Psoas muscle (tissue), 8 donors: ENCODE results near the gene CNGA3. TPM values are rescaled to one million over a fixed set of nuclear protein-coding genes. Genes with fewer than 3 reads are reported as not detected.

ENCODE experiments used
- ATAC-seq, 4 donors: fragments of 200-7000 bp; cut with Tn5 transposase; one replicate each; pipeline ENCODE4 v1.9.1; 2020; ENCODE audit warnings: moderate library complexity in 3 of 4, mild to moderate bottlenecking in 2 of 4
- DNase-seq, 2 donors: peaks; one replicate each; pipeline ENCODE4 v3.0.0-alpha.2; 2020
- H3K27ac ChIP-seq: fragments of 200-600 bp; one replicate; pipeline ENCODE4 v1.8.0; 2022
- H3K27me3 ChIP-seq, 3 donors: fragments of 200-600 bp in 1 of 3; one replicate each; pipeline versions ENCODE4 v1.6.1 to v1.8.0; 2013 to 2022; ENCODE audit warnings: low read length in 2 of 3, mild to moderate bottlenecking in 2 of 3, moderate library complexity in 1 of 3; ENCODE audit not compliant: insufficient read depth in 3 of 3
- H3K36me3 ChIP-seq, 2 donors: fragments of 200-600 bp in 1 of 2; one replicate each; pipeline versions ENCODE4 v1.6.1 to v1.8.0; 2013 to 2022; ENCODE audit warnings: low read depth in 1 of 2, mild to moderate bottlenecking in 1 of 2, moderate library complexity in 1 of 2; ENCODE audit not compliant: insufficient read depth in 1 of 2
- H3K4me1 ChIP-seq: fragments of 200-600 bp; one replicate; pipeline ENCODE4 v1.8.0; 2022
- H3K4me3 ChIP-seq: fragments of 200-600 bp; one replicate; pipeline ENCODE4 v1.8.0; 2022; ENCODE audit warnings: mild to moderate bottlenecking
- H3K9me3 ChIP-seq: fragments of 200-600 bp; one replicate; pipeline ENCODE4 v1.8.0; 2022
- CTCF ChIP-seq: fragments of 200-600 bp; IDR thresholded peaks from one replicate; pipeline ENCODE4 v1.8.0; 2022; ENCODE audit warnings: antibody characterized with exemption
- WGBS, 3 donors: extraction: QIAGEN DNeasy Blood & Tissue Kit; methylation state at CpG; one replicate each; pipeline versions ENCODE4 v1.1.6 to v1.1.7; 2013; 5-methylcytosine and 5-hydroxymethylcytosine counted together
- intact Hi-C, 2 donors: fragments of 100-400 bp; cut with DNase I; formaldehyde crosslinking; loops; one replicate each; pipeline versions ENCODE4 v1.11.0 to v1.14.2; 2022
- polyA plus RNA-seq, 3 donors: library from polyadenylated mRNA; stranded (reverse); fragments of 200-250 nt; gene quantifications; one replicate each; pipeline ENCODE4 v1.2.3, GENCODE V29; 2013
- total RNA-seq, 4 donors: library from RNA; stranded (reverse); fragmentation: NEBNext Ultra II Directional in 2 of 4; extraction: Animal tissue kit (Norgen Biotek cat#: 25700) in 2 of 4; gene quantifications; one replicate each; pipeline versions ENCODE4 v1.2.1 to v1.2.4, GENCODE V29; 2021 to 2023
- donor health status: healthy with polysubstance abuse.
- donor health status: DM: no; HTN: no; CAD: no; lungs with moderate emphysema.
- donor health status: Bipolar disorder and iron deficiency.
- donor health status: healthy.
- donor health status: DM: yes; HTN: yes; CAD: no.
- donor health status: DM: no; HTN: no; CAD: no.
- donor health status: DM: no; HTN: no; CAD: no.
- donor health status: DM: yes; HTN: yes; CAD: no.

CNGA3 gene
- total and polyA plus RNA-seq, 7 donors: 0.03 TPM; not detected in 6

GRCh38 chr2:98374958-98375570 lies 28.8 kb downstream of the CNGA3 start:
- Histone ChIP-seq H3K9me3 (no peaks in the 10 kb centered on the region), H3K4me3 (no peak overlapping the region), H3K27ac (no peak overlapping the region), H3K4me1 (no peaks in the 10 kb centered on the region), H3K36me3 (no peaks in the 10 kb centered on the region), H3K27me3 (no peaks in the 10 kb centered on the region)
- no peak for TF ChIP-seq CTCF
- intact Hi-C loops: loop anchor here in 1 of 2 donors (10.0 kb wide), 1 partner anchor 100 kb away; no protein-coding TSS in a partner anchor
- 78 to 87% (median 83%) methylated on average over 11 of the region's 11 CpGs for WGBS, 3 donors
- no peak for ATAC-seq
- no peak for DNase-seq

- WGBS, 3 donors: 77 to 84% (median 79%) methylated on average over 6 of the region's 6 CpGs
- Histone ChIP-seq H3K4me3 (no peak overlapping the region), H3K27ac (no peak overlapping the region), H3K27me3 (peaks cover 0 to 2% (median 0%) of the 10 kb centered on the region in 3 donors), H3K4me1 (no peaks in the 10 kb centered on the region), H3K36me3 (no peaks in the 10 kb centered on the region), H3K9me3 (no peaks in the 10 kb centered on the region)
- ATAC-seq (no peak), DNase-seq (no peak)
- intact Hi-C loops: loop anchor here in 1 of 2 donors (10.0 kb wide), 1 partner anchor 102 kb away; no protein-coding TSS in a partner anchor
- no peak for TF ChIP-seq CTCF
Measured at GRCh38 chr2:98376301-98376910, 30.1 kb downstream of the CNGA3 start.

GRCh38 chr2:98376996-98377395 lies 30.7 kb downstream of the CNGA3 start:
- Histone ChIP-seq H3K4me3 (no peak overlapping the region), H3K9me3 (no peaks in the 10 kb centered on the region), H3K4me1 (no peaks in the 10 kb centered on the region), H3K27ac (no peak overlapping the region), H3K27me3 (peaks cover 0 to 2% (median 0%) of the 10 kb centered on the region in 3 donors), H3K36me3 (no peaks in the 10 kb centered on the region)
- no peak for TF ChIP-seq CTCF
- ATAC-seq (no peak), DNase-seq (no peak)
- WGBS, 3 donors: 45 to 63% (median 46%) methylated on average over 8 of the region's 8 CpGs
- intact Hi-C loops: loop anchor here in 1 of 2 donors (10.0 kb wide), 1 partner anchor 102 kb away; no protein-coding TSS in a partner anchor

- no peaks in the 10 kb centered on the region for H3K36me3 ChIP-seq
- peaks cover 0 to 2% (median 0%) of the 10 kb centered on the region in 3 donors for H3K27me3 ChIP-seq
- intact Hi-C loops: loop anchor here in 1 of 2 donors (10.0 kb wide), 1 partner anchor 103 kb away; no protein-coding TSS in a partner anchor
- ATAC-seq: no peak
- no peak for TF ChIP-seq CTCF
- no peak overlapping the region for H3K27ac ChIP-seq
- H3K9me3 ChIP-seq: no peaks in the 10 kb centered on the region
- DNase-seq: no peak
- H3K4me3 ChIP-seq: no peak overlapping the region
- 55 to 76% (median 66%) methylated on average over 7 of the region's 7 CpGs for WGBS, 3 donors
- no peaks in the 10 kb centered on the region for H3K4me1 ChIP-seq
Measured at GRCh38 chr2:98377544-98377943, 31.3 kb downstream of the CNGA3 start.
